Raji (cell line): ENCODE measurements around the gene KRTAP4-12.
"Not testable (repeated sequence)": the region's sequence is repeated elsewhere in the genome, so short reads cannot be mapped to it uniquely, and the experiment has no call there.

Experiments
- POLR2A ChIP-seq: IDR thresholded peaks from 2 replicates; pipeline ENCODE4 v1.6.1; 2011; ENCODE audit warnings: low read depth, low read length, control low read depth; ENCODE audit not compliant: insufficient read depth

The KRTAP4-12 gene

GRCh38 chr17:41123991-41124371 lies at the start of gene KRTAP4-12:
Gene KRTAP4-12, minus strand, starts transcription at chr17:41124182. Its CDS starts 60 bp downstream, at chr17:41124122.
- TF ChIP-seq POLR2A: not testable (repeated sequence)

DNA sequence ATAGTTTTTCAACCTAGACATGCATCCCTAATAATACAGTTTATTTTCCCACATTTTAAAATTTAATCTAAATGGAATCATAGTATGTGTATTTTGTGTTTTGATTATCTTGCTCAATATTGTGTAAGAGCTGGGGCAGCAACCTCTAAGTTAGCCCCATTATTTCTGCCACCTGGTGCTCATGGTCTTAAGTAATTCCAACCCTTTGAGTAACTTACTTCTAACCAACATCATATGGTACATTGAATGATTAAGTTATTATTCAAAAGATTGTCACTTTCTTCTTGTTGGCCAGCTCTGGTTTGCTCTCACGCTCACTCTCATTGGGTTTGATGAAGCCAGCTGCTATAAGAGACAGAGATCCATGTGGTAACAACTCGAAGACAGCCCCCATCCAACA lies 47.9 kb upstream of the KRTAP4-12 start:
- TF ChIP-seq POLR2A: no peak

GRCh38 chr17:41168121-41168520 lies 44.1 kb upstream of the KRTAP4-12 start, which contains the start of gene KRTAP4-3:
Gene KRTAP4-3, minus strand, starts transcription at chr17:41168221. Its CDS starts 49 bp downstream, at chr17:41168172.
- no peak for TF ChIP-seq POLR2A

- TF ChIP-seq POLR2A: no peak
Measured at GRCh38 chr17:41167561-41167960, 43.6 kb upstream of the KRTAP4-12 start.

- TF ChIP-seq POLR2A: no peak
Measured at GRCh38 chr17:41163828-41164227, 39.8 kb upstream of the KRTAP4-12 start.

DNA sequence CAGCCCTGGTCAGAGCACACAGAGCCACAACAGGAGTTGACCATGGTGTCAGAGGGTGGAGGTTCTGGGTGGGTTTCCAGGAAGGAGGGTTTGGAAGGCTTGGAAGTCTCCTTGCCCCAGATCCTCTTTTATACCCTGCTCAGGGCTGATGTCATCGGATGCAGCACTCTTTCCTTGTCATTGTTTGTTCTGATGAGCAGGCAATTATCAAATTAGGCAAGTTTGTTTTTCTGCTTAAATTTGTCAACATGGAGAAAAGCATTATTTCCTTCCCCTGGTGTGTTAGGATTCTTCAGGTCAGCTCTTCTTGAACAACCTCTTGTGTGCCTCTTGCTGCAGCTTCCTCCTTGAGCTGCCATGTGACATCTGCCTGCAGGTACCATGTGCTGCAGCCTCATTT lies 36.7 kb upstream of the KRTAP4-12 start, which contains the start of gene KRTAP4-4:
Gene KRTAP4-4, minus strand, starts transcription at position 101 of the 400 bp plus-strand sequence. Its CDS starts 57 bp downstream, at position 44.
- TF ChIP-seq POLR2A: no peak

DNA sequence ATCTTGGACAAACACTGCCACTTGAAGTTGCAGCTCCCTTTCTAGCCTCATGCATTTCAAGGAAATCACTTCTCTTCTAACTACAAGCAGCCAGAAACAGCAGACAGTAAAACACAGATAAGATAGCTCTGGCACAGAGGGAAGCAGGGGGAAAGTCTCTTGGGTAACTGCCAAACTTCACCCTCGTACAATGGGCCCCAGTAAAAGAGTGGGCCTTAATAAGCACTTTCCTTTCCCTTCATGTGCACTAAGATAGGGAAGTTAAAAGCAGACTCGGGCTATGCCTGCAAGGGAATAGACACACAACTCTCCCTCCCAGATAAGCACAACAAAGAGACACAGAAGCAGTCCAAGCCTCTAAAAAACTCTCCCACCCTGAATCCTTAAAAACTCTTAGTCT lies 29.9 kb upstream of the KRTAP4-12 start:
- TF ChIP-seq POLR2A: no peak

DNA sequence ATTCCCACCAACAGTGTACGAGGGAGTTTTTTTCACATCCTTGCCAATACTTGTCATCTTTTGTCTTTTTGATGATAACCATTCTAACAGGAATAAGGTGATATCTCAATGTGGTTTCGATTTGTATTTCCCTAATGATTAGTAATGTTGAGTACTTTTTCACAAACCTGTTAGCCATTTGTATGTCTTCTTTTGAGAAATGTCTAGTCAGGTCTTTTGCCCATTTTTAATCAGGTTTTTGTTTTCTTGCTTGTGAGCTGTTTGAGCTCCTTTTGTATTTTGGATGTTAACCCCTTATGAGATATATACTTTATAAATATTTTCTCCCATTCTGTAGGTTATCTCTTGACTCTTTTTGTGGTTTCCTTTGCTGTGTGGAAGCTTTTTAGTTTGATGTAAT lies 27.5 kb upstream of the KRTAP4-12 start:
- no peak for TF ChIP-seq POLR2A

- no peak for TF ChIP-seq POLR2A
Measured at GRCh38 chr17:41150026-41150425, 26.0 kb upstream of the KRTAP4-12 start.

DNA sequence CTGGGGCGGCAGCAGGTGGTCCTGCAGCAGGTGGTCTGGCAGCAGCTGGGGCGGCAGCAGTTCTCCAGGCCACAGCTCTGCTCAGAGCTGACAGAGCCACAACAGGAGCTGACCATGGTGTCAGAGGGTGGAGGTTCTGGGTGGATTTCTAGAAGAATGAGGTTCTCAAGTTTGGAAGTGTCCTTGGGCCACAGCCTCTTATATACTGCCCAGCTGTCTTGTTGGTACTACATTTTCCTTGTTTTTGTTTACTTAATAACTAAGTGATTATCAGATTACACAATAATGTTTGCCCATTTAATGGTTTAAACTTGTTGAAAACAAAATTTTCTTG lies 25.6 kb upstream of the KRTAP4-12 start, which contains the start of gene KRTAP4-5:
Gene KRTAP4-5, minus strand, starts transcription at position 174 of the 334 bp plus-strand sequence. Its CDS starts 58 bp downstream, at position 116.
- TF ChIP-seq POLR2A: no peak

GRCh38 chr17:41147531-41148204 lies 23.7 kb upstream of the KRTAP4-12 start:
- no peak for TF ChIP-seq POLR2A

GRCh38 chr17:41145261-41145660 lies 21.3 kb upstream of the KRTAP4-12 start:
- no peak for TF ChIP-seq POLR2A

- no peak for TF ChIP-seq POLR2A
Measured at GRCh38 chr17:41144846-41145245, 20.9 kb upstream of the KRTAP4-12 start.

- TF ChIP-seq POLR2A: no peak
Measured at GRCh38 chr17:41141361-41141760, 17.4 kb upstream of the KRTAP4-12 start.

DNA sequence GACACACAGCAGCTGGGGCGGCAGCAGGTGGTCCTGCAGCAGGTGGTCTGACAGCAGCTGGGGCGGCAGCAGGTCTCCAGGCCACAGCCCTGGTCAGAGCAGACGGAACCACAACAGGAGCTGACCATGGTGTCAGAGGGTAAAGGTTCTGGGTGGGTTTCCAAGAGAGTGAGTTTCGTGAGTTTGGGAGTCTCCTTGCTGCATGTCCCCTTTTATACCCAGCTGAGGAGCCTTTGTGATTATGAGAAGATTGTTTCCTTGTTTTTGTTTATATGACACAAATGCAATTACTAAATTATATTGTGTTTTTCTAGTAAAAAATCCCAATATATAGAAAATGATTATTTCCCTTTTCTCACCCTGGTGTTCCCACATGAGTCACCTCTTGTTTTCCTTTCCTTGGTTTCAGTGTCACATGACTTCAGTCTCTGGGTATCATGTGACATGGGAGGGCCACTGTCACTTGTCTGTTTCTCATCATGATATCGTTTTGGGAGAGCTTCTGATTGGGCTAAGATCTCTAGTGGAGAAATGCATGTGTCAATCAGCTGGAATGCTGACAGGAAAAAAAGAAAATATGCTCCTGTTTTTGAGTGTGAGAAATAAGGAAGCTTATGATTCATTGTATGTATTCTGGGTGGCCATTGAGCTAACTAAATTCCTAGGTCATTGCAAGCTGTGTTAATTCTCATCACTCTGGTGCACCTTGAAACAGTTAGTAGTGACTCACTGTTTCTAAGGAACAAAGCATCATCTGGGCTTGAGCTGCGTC lies 16.6 kb upstream of the KRTAP4-12 start, which contains the start of gene KRTAP4-6:
Gene KRTAP4-6, minus strand, starts transcription at position 185 of the 772 bp plus-strand sequence. Its CDS starts 57 bp downstream, at position 128.
- no peak for TF ChIP-seq POLR2A

- TF ChIP-seq POLR2A: no peak
Measured at GRCh38 chr17:41133880-41134735, 10.1 kb upstream of the KRTAP4-12 start.

- no peak for TF ChIP-seq POLR2A
Measured at GRCh38 chr17:41131979-41132378, 8.0 kb upstream of the KRTAP4-12 start.
